SU-DHL-6 (cell line): ENCODE data around the gene DAAM2.

Experiments used
- H2AFZ ChIP-seq: fragments of 200-600 bp; sonication (generic); 2 replicates; pipeline ENCODE4 v1.6.1; 2014; ENCODE audit warnings: low read depth, mild to moderate bottlenecking, moderate library complexity, mixed read lengths, antibody characterized with exemption, low read length; ENCODE audit not compliant: severe bottlenecking
- H3F3A ChIP-seq: fragments of 200-600 bp; shearing (Covaris generic); 2 replicates; pipeline ENCODE4 v1.6.0; 2016; ENCODE audit warnings: antibody characterized with exemption, mild to moderate bottlenecking; ENCODE audit not compliant: insufficient read depth
- H3K27ac ChIP-seq: fragments of 200-600 bp; sonication (generic); 2 replicates; pipeline ENCODE4 v1.5.1; 2016; ENCODE audit warnings: low read depth, mild to moderate bottlenecking, low read length, moderate library complexity, mixed read lengths
- H3K27me3 ChIP-seq: fragments of 200-600 bp; sonication (generic), shearing (Covaris generic); 2 replicates; pipeline ENCODE4 v1.6.0; 2014; ENCODE audit warnings: mild to moderate bottlenecking, low read length
- H3K36me3 ChIP-seq: fragments of 200-600 bp; sonication (generic); 2 replicates; pipeline ENCODE4 v1.6.1; 2014; ENCODE audit warnings: mild to moderate bottlenecking, low read length, mixed read lengths
- H3K4me2 ChIP-seq: fragments of 300-600, 200-600 bp; shearing (Covaris generic), sonication (generic); 2 replicates; pipeline ENCODE4 v1.6.0; 2014; ENCODE audit warnings: low read length, low read depth, mild to moderate bottlenecking; ENCODE audit not compliant: poor library complexity, severe bottlenecking
- H3K4me3 ChIP-seq: fragments of 200-600 bp; sonication (generic); 2 replicates; pipeline ENCODE4 v1.5.1; 2014; ENCODE audit warnings: antibody characterized with exemption, low read length, mild to moderate bottlenecking, mixed read lengths; ENCODE audit not compliant: insufficient read depth, poor library complexity, severe bottlenecking
- H3K79me2 ChIP-seq: fragments of 200-600 bp; sonication (generic); 2 replicates; pipeline ENCODE4 v1.6.1; 2014; ENCODE audit warnings: mild to moderate bottlenecking, low read length, moderate library complexity; ENCODE audit not compliant: insufficient read depth
- H3K9ac ChIP-seq: fragments of 200-600 bp; sonication (generic); 2 replicates; pipeline ENCODE4 v1.7.0; 2014; ENCODE audit warnings: mild to moderate bottlenecking, low read length
- H3K9me2 ChIP-seq: fragments of 200-600 bp; sonication (generic); replicated peaks from 2 replicates; pipeline ENCODE4 v1.6.1; 2014; ENCODE audit warnings: low read length; ENCODE audit not compliant: insufficient read depth
- H3K9me3 ChIP-seq: fragments of 200-600 bp; sonication (generic); 2 replicates; pipeline ENCODE4 v1.6.1; 2014; ENCODE audit warnings: low read length, mixed read lengths; ENCODE audit not compliant: insufficient read depth
- H4K20me1 ChIP-seq: fragments of 200-600 bp; sonication (generic); 2 replicates; pipeline ENCODE4 v1.6.1; 2014; ENCODE audit warnings: low read depth, mild to moderate bottlenecking, antibody characterized with exemption, low read length, moderate library complexity, mixed read lengths
- CTCF ChIP-seq: fragments of 200-600 bp; sonication (generic); IDR thresholded peaks from one replicate; pipeline ENCODE4 v1.5.1; 2017; ENCODE audit warnings: antibody characterized with exemption, mild to moderate bottlenecking, low read length, moderate library complexity; ENCODE audit not compliant: insufficient read depth, poor library complexity, severe bottlenecking
- EZH2phosphoT487 ChIP-seq: fragments of 200-600 bp; sonication (generic), shearing (Covaris generic); conservative IDR thresholded peaks from 2 replicates; pipeline ENCODE4 v1.6.1; 2018; ENCODE audit warnings: mild to moderate bottlenecking, antibody characterized with exemption, low read length, moderate library complexity, mixed read lengths

Gene DAAM2

GRCh38 chr6:39849228-39849627, 57.1 kb downstream of the DAAM2 start:
- Histone ChIP-seq H4K20me1 (no peaks in the 10 kb centered on the region), H3K4me2 (no peak overlapping the region), H3K27ac (no peak overlapping the region), H3K79me2 (no peaks in the 10 kb centered on the region), H3K4me3 (no peak overlapping the region), H3K9me3 (no peaks in the 10 kb centered on the region), H3K9me2 (no peaks in the 10 kb centered on the region), H3K36me3 (no peaks in the 10 kb centered on the region), H3F3A (no peaks in the 10 kb centered on the region), H3K9ac (no peak overlapping the region), H3K27me3 (no peaks in the 10 kb centered on the region), H2AFZ (no peak overlapping the region)
- TF ChIP-seq EZH2phosphoT487 = no peak
- no peak for TF ChIP-seq CTCF

- Histone ChIP-seq H3K27me3 (no peaks in the 10 kb centered on the region), H3K9ac (no peak overlapping the region), H3K36me3 (no peaks in the 10 kb centered on the region), H3F3A (no peaks in the 10 kb centered on the region), H3K79me2 (no peaks in the 10 kb centered on the region), H2AFZ (no peak overlapping the region), H3K4me2 (no peak overlapping the region), H3K9me3 (no peaks in the 10 kb centered on the region), H3K4me3 (no peak overlapping the region), H3K9me2 (no peaks in the 10 kb centered on the region), H4K20me1 (no peaks in the 10 kb centered on the region), H3K27ac (no peak overlapping the region)
- TF ChIP-seq CTCF = no peak
- no peak for TF ChIP-seq EZH2phosphoT487
These were observed 57.6 kb downstream of the DAAM2 start for GRCh38 chr6:39849764-39850163.

GRCh38 chr6:39850736-39851297, 58.6 kb downstream of the DAAM2 start:
- Histone ChIP-seq H3K36me3 (no peaks in the 10 kb centered on the region), H3K9ac (no peak overlapping the region), H4K20me1 (no peaks in the 10 kb centered on the region), H3K4me2 (no peak overlapping the region), H3K79me2 (no peaks in the 10 kb centered on the region), H3K9me3 (no peaks in the 10 kb centered on the region), H3K27me3 (no peaks in the 10 kb centered on the region), H3K27ac (no peak overlapping the region), H2AFZ (no peak overlapping the region), H3K4me3 (no peak overlapping the region), H3K9me2 (no peaks in the 10 kb centered on the region), H3F3A (no peaks in the 10 kb centered on the region)
- TF ChIP-seq CTCF (no peak), EZH2phosphoT487 (no peak)

GRCh38 chr6:39851331-39851730, 59.2 kb downstream of the DAAM2 start:
- Histone ChIP-seq H3K36me3 (no peaks in the 10 kb centered on the region), H3K9ac (no peak overlapping the region), H3K9me2 (no peaks in the 10 kb centered on the region), H3K27me3 (no peaks in the 10 kb centered on the region), H3K4me2 (no peak overlapping the region), H4K20me1 (no peaks in the 10 kb centered on the region), H3F3A (no peaks in the 10 kb centered on the region), H2AFZ (no peak overlapping the region), H3K27ac (no peak overlapping the region), H3K9me3 (no peaks in the 10 kb centered on the region), H3K79me2 (no peaks in the 10 kb centered on the region), H3K4me3 (no peak overlapping the region)
- TF ChIP-seq EZH2phosphoT487 = no peak
- TF ChIP-seq CTCF = no peak
